Ureter (tissue), 1 donor: Measurements from ENCODE around the gene RNF223. TPM values are rescaled to one million over a fixed set of nuclear protein-coding genes. Genes with fewer than 3 reads are reported as not detected.

Experiments used
- DNase-seq: peaks from one replicate; pipeline ENCODE4 v3.0.0-alpha.2; 2020; ENCODE audit warnings: low spot score
- total RNA-seq: library from RNA; stranded (reverse); gene quantifications from one replicate; pipeline ENCODE4 v1.2.4, GENCODE V29; 2023
- donor health status: DM: yes; HTN: yes; CAD: no.

The RNF223 gene
- total RNA-seq, 1 donor from 2014 or later, result 6.3 TPM

DNA sequence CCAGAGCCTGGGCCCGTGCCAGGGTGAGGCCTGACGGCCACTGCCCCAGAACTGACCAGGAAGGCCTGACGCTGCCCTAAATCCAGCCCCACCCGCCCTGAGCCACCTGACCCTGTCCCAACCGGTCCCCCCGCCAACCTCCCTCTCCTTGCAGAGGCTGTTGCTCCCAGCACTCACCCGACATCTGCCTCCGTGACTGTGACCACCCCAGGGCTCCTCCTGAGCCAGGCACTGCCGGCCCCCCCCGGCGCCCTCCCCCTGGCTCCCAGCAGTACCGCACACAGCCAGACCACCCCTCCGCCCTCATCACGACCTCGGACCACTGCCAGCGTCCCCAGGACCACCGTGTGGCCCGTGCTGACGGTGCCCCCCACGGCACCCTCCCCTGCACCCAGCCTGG is 27.9 kb downstream of the RNF223 start:
- no peak for DNase-seq

DNA sequence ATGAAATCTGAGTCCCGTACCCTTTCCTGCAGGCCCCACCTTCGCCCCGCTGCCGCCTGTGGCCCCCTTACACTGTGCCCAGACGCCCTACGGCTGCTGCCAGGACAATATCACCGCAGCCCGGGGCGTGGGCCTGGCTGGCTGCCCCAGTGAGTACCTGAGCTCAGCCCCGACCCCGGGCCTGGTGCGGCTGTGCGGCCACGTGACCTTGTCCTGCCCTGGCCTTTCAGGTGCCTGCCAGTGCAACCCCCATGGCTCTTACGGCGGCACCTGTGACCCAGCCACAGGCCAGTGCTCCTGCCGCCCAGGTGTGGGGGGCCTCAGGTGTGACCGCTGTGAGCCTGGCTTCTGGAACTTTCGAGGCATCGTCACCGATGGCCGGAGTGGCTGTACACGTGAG is 29.0 kb downstream of the RNF223 start:
- no peak for DNase-seq

DNA sequence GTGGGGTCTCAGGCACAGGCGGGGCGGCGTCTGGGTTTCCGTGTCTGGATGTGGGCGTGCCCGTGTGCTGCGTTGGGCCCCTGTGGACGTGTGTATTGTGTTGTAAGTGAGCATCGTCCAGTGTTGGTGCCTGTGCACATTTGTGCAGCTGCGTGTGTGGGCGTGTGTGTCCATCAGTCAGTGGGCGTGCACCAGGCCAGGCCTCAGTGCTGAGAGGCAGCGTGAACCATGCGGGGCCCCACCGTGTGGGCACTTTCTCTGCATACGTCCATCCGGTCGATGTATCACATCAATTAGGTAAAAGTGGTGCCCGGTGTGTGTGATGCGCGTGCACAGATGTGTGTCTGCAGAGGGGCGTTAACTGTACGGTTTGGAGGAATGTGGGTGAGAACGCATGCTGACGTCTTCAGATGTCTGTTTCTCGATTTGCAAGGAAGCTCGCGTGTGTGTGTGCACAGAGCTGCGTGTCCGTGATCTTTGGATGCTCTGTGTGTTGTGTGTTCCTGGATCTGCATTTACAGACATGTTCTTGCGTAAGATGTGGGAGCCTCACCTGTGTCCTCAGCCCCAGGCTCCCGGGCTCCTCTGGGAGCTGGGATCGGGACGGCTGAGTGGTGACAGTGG is 29.5 kb downstream of the RNF223 start:
- DNase-seq, result no peak

- no peak for DNase-seq
Observed at GRCh38 chr1:1043921-1044320, 30.2 kb downstream of the RNF223 start.

- no peak for DNase-seq
Observed at GRCh38 chr1:1043411-1043810, 30.7 kb downstream of the RNF223 start.

DNA sequence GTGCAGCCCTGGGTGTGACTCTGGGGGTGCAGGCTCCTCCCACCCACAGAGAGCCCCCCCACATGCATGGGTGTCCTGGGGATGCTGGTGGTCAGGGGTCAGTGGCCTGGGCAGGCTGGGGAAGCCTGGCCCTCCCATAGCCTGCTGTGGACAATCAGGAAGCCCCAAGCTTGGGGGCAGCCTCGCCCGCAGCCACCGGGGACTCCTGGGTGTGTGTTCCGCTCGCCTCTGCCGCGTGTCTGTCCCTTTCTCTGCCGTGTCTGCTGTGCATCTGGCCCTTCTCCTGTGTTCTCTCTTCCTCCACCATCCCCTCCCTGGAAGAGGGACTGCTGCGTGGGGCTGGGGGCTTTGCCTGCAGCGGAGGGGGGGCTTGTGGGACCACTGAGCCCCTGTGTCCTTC is 31.3 kb downstream of the RNF223 start:
- DNase-seq, result no peak

- no peak for DNase-seq
Observed at GRCh38 chr1:1041873-1042272, 32.2 kb downstream of the RNF223 start.

- DNase-seq, result no peak
Observed at GRCh38 chr1:1041092-1041523, 33.0 kb downstream of the RNF223 start.

- peak; percentile 71 for DNase-seq
Observed at GRCh38 chr1:1040004-1040991, 33.8 kb downstream of the RNF223 start.

- no peak for DNase-seq
Observed at GRCh38 chr1:1039145-1039910, 34.8 kb downstream of the RNF223 start.

DNA sequence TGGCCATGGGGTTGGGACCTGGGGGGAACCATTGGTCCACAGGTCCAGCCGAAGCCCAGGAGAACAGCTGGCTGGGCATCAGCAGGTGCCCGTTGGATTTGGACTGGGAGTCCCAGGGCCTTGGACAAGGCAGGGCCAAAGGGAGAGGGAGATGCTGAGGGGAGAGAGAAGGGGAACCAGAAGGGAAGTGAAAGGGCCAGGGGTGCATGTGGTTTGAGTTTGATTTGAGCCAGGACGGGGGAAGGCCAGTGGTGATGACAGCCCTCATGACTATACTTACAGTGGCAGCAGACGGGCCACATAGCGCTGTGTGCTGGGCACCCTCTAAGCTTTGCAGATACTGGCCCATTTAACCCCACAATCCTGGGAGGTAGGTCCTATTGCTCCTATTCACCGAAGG is 35.4 kb downstream of the RNF223 start:
- no peak for DNase-seq

DNA sequence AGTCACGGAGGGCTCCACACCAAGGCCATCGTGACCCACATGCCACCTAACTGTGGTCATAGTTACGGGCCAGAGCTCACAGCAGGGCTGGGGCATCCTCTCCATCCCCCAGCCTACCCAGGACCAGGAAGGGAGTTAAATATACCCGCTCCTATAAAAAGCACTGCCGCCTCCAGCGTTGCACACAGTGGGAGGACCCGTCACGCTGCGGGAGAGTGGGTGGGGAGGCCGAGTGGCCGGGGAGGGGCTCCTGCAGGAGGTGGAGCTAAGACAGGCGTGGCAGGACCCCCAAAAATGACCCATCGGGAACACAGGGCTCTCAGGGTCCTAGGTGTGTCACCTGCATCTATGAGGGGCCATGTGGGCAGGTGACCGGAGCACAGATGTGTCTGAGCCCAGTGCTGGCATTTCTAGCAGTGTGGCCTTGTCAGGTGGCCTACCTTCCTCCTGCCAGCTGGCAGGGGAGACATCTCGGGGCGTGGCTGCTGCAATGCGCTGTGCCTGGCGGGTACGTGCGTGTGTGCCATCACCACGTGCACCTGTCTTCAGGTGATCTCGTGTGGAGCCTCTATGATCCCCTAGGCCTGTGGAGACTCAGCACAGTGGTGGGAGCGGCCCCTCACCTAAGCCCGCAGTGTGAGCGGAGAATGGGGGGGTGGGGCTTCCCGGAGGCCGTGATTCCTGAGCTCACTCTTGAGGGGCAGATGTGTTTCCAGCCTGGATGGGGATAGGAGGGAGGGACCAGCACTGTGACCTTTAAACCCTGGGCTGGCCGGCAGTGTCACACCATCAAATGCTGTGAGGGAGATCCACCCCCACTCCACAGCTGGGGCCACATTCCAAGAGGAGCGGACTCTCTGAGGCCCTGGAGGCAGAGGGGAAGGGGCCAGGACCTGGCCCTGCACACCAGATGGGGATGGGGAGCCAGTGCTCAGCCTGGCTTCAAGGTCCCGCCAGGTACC is 36.5 kb downstream of the RNF223 start:
- no peak for DNase-seq

DNA sequence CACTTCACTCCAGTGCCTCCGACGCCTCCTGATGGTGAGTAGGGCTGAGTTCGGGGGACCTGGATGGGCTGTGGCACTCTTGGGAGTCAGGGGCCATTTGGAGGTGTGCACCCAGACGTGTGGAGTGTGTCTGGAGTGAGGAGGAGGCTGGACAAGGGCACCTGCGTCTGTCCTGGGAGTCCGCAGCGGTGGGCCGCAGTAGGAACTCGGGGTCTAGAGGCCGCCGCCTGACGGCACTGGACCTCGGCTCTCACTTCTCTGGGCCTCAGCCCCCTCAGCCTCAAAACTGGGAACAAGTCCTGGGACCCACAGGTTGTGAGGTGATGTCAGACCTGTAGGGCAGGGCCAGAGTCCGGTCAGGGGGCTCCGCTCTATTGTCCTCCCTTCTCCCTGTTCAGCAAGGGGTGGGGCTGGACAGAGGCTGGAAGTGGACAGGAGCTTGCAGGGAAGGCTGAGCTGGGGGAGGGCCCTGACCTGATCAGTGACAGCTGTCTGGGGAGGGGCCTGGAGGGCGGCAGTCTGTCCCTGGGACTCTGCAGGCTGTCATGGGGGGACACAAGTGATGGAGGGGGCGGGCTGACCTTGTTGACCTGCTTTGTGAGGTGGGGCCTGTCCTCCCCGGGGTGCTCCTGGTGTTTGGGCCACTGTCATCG is 38.7 kb downstream of the RNF223 start:
- no peak for DNase-seq

- no peak for DNase-seq
Observed at GRCh38 chr1:1034439-1034781, 39.7 kb downstream of the RNF223 start.

- DNase-seq, result no peak
Observed at GRCh38 chr1:1033731-1034438, 40.2 kb downstream of the RNF223 start.

- DNase-seq, result peak; percentile 78
Observed at GRCh38 chr1:1033009-1033587, 41.0 kb downstream of the RNF223 start.

GRCh38 chr1:1032424-1032823 is 41.7 kb downstream of the RNF223 start:
- no peak for DNase-seq

DNA sequence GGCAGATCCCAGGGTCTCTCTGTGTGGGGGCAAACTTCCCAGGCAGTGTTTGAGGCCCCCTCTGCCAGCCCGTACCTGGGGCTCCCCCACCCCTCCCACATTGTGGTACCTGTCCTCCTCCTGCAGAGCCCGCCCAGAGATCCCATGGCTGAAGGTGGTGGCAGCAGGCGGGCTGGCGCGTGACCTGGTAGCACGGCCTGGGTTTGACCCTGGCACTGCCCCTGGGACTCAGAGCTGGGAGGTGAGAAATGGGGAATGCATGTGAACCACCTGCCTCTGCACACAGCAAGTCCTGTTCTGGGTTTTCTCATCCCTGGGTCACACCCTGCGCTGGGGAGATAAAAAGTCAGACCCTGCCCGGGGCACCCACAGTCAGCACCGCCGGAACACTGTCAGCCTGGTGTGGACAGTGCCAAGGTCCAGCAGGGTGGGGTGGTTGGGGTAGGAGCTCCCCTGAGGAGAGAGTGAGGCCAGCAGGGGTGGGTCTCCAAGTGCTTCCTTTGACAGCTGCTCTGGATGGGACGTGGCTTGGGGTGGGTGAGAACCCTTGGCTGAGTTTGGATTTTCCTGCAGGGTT is 42.4 kb downstream of the RNF223 start:
- no peak for DNase-seq
